GM18526 (cell line): ENCODE measurements around the gene PRKAG2.

Experiments used
- POLR2A ChIP-seq: IDR thresholded peaks from 3 replicates; pipeline ENCODE4 v1.6.1; 2011; ENCODE audit not compliant: insufficient read length; ENCODE audit errors: extremely low read depth

The PRKAG2 gene

DNA sequence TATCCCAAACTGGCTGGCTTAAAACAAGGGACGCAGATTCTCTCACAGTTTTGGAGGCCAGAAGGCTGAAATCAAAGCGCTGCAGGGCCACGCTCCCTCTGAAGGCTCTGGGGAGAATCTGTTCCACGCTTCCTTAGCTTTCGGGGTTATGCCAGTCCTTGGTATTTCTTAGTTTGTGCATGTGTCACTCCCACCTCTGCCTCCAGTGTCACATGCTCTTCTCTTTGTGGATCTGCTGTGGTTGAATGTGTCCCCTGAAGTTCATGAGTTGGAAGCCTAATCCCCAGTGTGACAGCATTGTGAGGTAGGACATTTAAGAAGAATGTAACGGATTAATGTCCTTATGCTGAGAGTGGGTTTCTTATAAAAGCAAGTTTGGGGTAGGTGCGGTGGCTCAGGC, 327.8 kb downstream of the PRKAG2 start:
- no peak for TF ChIP-seq POLR2A

DNA sequence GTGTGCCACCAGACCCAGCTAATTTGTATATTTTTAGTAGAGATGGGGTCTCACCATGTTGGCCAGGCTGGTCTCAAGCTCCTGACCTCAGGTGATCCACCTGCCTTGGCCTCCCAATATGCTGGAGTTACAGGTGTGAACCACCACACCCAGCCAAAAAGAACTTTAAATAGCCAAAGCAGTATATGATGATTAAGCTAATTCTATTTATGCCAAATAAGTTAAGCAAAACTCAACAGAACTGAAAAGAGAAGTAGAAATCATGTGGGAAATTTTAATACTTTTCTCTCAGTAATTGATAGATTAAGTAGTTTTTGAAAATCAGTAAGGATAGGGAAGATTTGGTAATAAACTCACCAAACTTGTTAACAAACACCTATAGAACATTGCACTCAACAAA, 332.7 kb downstream of the PRKAG2 start:
- no peak for TF ChIP-seq POLR2A

DNA sequence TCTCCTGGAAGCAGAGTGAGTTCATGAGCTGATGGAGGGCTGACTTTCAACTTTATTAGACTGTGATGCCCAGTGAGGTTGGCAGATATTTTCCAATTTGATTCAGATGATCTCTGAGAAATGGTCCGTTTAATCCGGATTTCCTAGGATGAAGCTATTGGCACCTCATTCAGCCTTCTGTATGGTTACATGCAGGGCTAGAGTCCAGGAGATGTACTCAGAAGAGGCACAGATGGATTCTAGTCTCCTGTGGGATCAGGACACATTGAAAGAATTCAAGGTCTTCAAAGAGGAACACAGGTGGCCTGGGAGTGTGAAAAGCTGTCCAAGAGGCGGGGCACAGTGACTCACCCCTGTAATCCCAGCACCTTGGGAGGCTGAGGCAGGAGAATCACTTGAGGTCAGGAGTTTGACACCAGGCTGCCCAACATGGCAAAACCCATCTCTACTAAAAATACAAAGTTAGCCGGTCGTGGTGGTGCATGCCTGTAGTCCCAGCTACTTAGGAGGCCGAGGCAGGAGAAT, 334.2 kb downstream of the PRKAG2 start:
- TF ChIP-seq POLR2A: no peak

DNA sequence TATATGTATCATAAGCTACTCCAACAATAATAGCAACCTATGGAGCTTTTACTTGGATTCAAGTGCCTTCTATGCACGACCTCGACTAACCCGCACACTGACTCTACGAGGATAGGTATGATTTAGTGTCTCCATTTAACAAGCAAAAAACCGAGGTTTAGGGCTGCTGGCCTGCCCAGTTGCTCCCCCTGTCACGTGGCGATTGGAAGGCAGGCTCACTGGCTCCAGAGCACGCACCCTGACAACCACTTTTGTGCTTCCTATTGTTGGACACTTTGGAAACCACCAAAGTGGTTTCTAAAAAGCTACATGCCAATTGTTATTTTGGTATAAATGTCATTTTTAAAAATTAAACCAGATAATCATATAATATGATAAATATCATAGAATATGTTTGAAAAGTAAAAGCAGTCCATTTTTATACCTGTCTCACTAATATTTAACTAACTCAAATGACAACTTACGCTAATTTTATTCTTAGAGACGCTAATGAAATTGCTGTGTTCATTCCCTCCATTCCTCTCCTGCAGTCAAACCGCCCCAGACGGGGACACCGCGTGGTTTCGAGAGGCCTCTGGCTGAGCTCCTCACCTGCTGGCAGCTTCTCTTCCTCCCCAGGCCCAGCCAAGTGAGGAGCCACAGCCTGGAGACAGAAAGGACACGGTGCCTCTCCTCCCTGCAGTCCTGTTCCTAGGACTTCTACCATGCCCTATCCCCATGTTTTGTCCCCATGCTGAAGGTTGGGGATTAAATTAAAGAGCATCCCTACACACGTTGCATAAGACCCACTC, 335.0 kb downstream of the PRKAG2 start:
- no peak for TF ChIP-seq POLR2A

DNA sequence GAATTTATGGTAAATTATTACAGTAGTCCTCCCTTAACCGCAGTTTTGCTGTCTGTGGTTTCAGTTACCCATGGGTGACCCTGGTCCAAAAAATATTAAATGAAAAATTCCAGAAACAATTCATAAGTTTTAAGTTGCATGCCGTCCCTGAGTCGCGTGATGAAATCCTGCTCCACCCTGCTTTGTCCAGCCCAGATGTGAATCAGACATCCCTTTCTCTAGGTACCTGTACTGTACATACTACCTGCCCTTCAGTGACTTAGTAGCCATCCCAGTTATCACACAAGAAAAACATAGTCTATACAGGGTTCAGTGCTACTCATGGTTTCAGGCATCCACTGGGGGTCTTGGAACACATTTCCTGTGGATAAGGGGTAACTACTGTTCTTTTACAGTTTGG, 336.8 kb downstream of the PRKAG2 start:
- TF ChIP-seq POLR2A: no peak

DNA sequence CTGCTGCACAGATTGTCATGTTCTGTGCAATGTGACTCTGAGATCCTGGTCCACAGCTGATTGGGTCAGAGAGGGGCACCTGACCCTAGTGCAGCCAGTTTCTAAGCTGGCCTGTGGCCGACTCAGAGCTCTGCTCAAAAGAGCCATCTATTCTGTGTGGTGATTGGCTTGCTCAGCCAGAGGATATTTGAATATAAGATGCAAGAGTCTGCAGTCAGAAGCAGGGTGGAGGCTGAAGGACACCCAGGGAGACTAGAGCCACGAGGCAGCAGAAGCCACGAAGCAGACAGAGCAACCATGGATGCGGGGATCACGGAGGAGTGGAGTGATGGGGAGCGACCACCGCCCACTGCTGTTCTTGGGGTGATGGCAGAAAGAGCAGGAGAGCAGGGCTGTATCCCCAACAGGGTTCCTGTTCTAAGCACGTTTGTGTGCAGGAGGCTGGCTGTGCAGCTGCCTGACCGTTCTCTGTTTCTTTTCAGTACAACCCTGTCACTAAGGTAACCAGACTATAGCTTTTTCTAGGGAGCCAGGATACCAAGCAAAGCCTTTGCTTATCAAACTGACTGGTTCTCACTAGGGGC, 337.7 kb downstream of the PRKAG2 start:
- TF ChIP-seq POLR2A: no peak

DNA sequence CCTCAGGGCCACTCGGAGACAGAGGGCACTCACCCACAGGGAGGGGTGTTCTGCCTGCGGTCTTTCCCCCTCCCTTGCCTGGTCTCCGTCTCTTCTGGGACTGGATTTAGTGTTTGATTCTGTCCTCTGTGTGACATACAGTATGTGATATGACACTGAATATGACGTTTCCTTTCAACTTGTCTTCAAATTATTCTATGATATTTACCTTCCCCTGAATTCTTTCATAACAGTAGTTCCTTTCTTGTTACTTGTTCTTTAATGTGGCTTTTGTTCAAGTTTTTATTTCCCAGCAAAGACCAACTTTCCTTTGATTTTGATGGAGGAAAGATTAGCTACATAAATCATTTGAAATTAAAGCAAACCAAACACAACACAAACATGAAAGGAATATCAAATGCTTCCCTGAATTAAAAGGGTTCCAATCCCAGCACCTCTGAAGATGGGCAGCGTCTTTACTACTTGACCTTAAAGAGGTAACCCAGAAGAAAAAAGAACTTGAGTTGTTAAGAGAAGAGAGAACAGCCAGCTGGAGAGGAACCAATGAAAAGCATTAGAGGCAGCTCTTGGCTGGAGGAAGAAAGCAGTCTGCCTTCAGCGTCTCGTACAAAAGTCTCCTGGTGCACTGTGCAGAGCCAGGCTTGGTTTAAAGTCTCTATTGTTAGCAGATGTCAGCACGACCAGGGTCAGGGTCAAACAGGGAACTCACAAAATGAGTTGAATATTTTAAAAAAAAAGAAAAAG, 338.9 kb downstream of the PRKAG2 start:
- no peak for TF ChIP-seq POLR2A

DNA sequence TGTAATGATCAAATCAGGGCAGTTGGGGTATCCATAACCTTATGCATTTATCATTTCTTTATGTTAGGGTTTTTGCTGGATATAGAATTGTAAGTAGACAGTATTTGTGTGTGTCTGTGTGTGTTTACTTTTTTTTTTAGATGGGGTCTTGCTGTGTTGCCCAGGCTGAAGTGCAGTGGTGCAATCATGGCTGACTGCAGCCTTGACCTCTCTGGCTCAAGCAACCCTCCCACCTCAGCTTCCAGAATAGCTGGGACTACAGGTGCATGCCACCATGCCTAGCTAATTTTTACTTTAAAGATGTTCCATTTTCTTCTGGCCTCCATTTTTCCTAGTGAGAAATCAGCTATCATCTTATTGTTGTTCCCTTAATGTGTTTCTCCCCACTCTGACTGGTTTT, 347.1 kb downstream of the PRKAG2 start:
- no peak for TF ChIP-seq POLR2A

DNA sequence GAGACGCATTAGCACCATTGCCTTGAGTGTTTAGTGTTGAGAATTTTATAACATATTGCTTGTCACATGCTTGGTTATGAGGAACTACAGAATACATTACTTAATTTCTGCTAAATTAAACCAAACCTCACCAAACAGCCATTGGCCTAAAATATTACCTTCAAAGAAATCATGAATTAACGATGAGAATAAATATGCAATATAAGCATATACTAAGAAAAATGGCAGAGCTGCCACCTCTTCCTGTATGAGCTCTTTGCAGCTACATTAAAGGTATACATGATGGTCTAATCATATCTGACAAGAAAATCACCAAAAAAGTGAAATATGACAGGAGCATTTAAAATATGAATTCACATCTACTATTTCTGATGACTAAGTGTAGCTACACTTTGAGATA, 352.1 kb downstream of the PRKAG2 start:
- TF ChIP-seq POLR2A: no peak

DNA sequence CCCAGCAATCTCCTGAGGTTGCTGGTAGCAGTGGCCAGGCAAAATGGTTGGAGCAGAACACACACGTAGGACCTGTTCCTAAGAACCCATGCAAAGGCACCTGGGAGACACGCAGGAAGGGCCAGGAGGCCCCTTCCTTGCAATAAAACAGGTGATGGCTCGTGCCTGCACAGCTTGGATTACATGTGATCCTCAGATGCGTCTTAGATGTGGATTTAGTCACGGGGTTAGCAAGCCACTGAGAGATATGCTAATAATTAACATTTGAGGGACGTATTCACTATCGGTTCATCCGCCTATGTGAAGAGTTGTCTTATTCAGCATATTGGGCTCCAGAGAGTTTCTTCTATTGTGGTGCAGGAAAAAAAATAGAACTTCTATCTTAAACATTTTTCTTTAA, 352.6 kb downstream of the PRKAG2 start:
- TF ChIP-seq POLR2A: no peak

DNA sequence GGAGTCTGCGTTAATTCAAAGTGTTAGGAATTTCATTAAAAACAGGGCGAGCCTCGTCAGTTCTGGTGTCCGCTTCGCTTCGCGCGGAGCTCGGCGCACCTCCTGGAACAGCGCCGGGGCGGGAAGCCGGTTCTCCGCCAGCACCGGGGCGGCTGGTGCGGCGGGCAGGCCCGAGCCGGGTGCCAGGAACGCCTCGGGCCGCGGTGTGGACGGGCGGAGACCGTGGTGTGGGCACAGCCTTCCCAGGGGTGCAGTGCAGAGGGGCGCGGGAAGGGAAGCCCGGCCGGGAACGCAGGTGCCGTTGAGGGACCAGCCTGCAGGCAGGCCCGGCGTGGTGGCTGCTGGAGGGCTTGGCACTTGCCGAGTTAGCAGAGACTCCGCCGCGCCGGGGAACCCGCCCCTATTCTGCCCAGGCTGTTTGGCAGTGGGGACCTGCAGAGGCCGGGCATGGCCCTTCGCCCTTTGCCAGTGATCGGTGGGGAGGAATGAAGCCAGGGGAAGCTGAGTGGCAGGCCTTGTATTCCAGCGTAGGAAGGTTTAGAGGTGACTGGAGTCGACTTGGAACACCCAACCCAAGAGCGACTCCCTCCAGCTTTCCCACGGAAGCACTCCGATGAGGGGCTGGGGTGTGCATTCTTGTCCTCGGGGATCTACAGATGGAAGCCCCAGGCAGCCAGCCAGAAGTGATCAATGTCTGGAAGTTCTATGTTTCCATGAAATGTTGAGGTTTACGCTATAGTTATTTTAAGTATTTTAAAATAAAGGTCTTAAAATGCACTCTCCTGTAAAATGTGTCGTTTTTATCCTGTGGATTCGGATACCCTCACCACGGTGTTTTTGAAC, 356.3 kb downstream of the PRKAG2 start:
- TF ChIP-seq POLR2A: no peak

DNA sequence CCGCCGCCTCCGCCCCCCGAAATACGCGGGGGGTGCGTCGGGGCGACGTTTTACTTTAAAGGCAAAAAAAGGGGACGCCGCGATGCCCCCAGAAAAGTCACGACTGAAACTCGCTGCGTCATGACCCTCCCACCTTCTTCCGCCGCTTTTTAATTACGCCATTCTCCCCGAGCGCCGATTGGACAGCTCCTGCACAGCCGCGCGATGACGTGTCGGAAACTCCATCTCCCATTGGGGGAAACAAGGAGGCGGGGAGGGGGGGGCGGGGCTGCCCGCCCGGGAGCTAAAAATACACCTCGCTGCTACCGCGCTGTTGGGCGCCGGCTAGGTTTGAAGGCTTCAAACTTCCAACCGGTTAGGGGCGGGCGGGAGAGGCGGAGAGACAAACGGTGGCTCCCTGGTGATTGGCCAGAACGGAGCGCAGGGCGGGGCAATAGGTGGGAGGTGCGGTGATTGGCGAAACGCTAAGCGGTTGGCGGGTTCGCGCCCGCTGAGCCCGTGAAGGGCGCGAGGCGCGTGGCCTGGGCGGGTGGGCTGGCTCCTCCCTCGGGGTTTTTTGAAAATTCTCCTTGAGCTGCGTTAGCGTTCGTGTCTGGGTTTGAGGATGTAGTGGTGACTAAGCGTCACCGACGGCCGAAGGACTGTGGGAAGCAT, 357.0 kb downstream of the PRKAG2 start, which contains the start of gene RHEB:
RHEB (minus strand) TSS at position 131 of the 654 bp plus-strand sequence. CDS start 384 bp downstream, outside the sequence.
- peak; percentile 39 for TF ChIP-seq POLR2A

DNA sequence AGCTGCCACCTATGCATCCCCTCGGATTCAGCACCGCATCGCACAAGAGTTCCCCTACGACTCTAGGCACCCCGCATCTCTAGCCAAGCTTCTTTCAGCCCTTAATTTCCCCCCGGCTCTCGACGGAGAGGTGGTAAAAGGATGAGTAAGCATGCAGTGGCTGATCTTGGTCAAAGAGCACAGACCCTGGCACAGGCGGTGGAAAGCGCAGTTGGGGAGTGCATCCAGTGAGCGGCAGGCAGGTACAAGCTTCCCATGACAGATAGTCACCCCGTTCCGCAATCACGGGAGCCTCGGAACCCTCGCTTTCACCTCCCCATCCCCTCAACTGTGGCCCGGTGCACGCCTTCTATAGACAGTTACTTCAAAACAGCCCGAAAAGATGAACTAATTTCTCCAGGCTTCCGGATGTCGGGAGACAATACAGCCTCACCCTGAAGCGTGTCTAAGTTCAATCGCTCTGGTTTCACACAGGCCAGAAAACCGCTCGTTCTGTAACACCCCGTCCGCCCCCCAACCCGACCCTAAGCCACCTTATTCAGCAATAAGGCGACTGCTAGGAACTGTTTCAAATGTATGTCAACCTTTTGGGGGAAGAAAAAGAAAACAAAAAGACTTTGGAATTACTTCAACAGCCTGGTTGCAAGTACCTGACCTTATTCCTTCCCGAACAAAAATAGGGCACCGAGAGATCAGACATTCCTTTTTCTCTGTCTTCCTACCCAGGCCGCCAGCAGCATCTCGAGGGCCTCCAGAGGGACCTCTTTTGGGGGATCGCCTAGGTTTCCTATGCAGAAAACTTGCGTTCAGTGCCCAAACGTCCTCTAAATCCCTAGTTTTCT, 358.6 kb downstream of the PRKAG2 start:
- TF ChIP-seq POLR2A: peak; percentile 14

DNA sequence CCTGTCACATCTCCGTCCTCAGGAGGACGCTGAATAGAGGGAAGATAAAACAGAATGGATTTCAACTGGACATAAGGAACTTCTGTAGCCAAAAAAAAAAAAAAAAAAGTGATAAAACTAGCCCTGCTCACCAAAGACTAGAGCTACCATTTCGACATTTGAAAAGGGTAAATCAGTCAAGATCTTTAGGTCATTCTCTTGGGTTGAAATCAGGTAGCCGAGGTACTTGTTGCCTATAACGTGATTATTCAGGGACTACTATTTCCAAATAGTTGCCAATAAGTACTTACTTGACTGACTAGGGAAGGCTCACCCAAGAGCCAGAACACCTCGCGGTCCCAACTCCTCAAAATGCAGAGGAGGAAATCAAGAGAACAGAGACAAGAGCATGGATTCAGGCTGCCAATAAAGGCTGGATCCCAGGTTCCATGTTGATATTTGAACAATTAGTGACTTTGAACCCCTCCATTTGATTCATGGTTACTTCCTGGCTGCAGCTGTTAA, 359.3 kb downstream of the PRKAG2 start:
- no peak for TF ChIP-seq POLR2A

DNA sequence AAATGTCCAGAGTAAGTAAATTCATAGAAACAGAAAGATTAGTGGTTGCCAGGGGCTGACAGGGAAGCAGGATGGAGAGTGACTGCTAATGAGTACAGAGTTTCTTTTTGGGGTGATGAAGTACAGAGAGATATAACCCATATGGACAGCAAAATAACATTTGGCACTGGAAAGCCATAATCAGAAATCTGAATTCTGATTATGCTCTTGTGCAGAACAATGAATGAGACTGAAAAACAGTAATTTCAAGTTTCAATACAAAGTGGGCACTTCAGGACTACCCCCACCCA, 361.7 kb downstream of the PRKAG2 start:
- no peak for TF ChIP-seq POLR2A
